Measurements from ENCODE around the gene FILIP1L. TPM values are rescaled to one million over a fixed set of nuclear protein-coding genes. Genes with fewer than 3 reads are reported as not detected.

Gene FILIP1L
- total and polyA plus RNA-seq, 2 of the 8 experiments (the other 6 are each of a cell fraction or from before 2014, with no cell fraction given): 0.06 to 0.09 TPM

- Histone ChIP-seq H2AFZ (ENCODE audit: low read length) (no peak overlapping the region), H3K56ac (replicated peaks; ENCODE audit: insufficient read length, low read depth, low read length) (no peak overlapping the region), H3K79me2 (ENCODE audit: control insufficient read depth in 1 of 2, insufficient read depth in 2 of 2, low read length in 2 of 2) (no peaks in the 10 kb centered on the region), H3K4me2 (ENCODE audit: insufficient read depth in 1 of 2, low read depth in 2 of 2, low read length in 2 of 2) (no peak overlapping the region), H2BK15ac (ENCODE audit: low read length) (no peak overlapping the region), H3K18ac (ENCODE audit: extremely low read depth, low read length) (no peak overlapping the region), H2BK5ac (ENCODE audit: low read depth, low read length) (no peak overlapping the region), H4K5ac (ENCODE audit: insufficient read length, low read depth, low read length) (no peak overlapping the region), H3K36me3 (ENCODE audit: control insufficient read depth in 2 of 4, insufficient read depth in 4 of 4, low read length in 3 of 4) (no peaks in the 10 kb centered on the region), H3K9ac (replicated peaks in 1 of 4; ENCODE audit: extremely low read depth in 1 of 4, low read depth in 3 of 4, low read length in 3 of 4) (no peak overlapping the region), H3K4me3 (ENCODE audit: extremely low read depth in 1 of 4, insufficient read depth in 2 of 4, low read depth in 3 of 4, low read length in 4 of 4) (no peak overlapping the region), H3K27me3 (replicated peaks in 1 of 4; ENCODE audit: control insufficient read depth in 3 of 4, extremely low read depth in 1 of 4, insufficient read depth in 3 of 4, low read length in 3 of 4) (no peaks in the 10 kb centered on the region), H2BK20ac (ENCODE audit: low read length) (no peak overlapping the region), H3K23me2 (ENCODE audit: low read depth, low read length) (no peaks in the 10 kb centered on the region), H3K23ac (ENCODE audit: insufficient read length) (no peak overlapping the region), H2BK120ac (replicated peaks; ENCODE audit: low read depth, low read length) (no peak overlapping the region), H4K91ac (replicated peaks; ENCODE audit: insufficient read length, low read length) (no peak overlapping the region), H3K14ac (ENCODE audit: insufficient read length) (no peak overlapping the region), H4K20me1 (replicated peaks in 1 of 2; ENCODE audit: control insufficient read depth in 1 of 2, insufficient read depth in 2 of 2, low read length in 2 of 2) (no peaks in the 10 kb centered on the region), H2BK12ac (ENCODE audit: low read depth, low read length) (no peak overlapping the region), H3K79me1 (ENCODE audit: low read depth, low read length) (no peaks in the 10 kb centered on the region), H3K9me3 (ENCODE audit: insufficient read depth in 2 of 2, low read depth in 1 of 2, low read length in 1 of 2) (no peaks in the 10 kb centered on the region), H3K4ac (replicated peaks; ENCODE audit: insufficient read length, low read depth, low read length) (no peak overlapping the region), H3K27ac (ENCODE audit: low read depth, low read length) (no peak overlapping the region), H2AK5ac (ENCODE audit: low read depth, low read length) (no peak overlapping the region), H3K4me1 (replicated peaks in 1 of 4; ENCODE audit: control insufficient read depth in 3 of 4, insufficient read depth in 4 of 4, low read length in 3 of 4) (peaks cover 3 to 8% (median 5%) of the 10 kb centered on the region in 4 experiments; a peak in 5 of 7 replicates), H4K8ac (ENCODE audit: extremely low read depth, insufficient read depth, low read length) (no peak overlapping the region)
- CTCF ChIA-PET (ENCODE audit: partially characterized antibody): no interaction called here
- DNase-seq (ENCODE audit: low read depth in 1 of 2, low spot score in 2 of 2) (no peak), FAIRE-seq (no peak)
- POLR2A ChIA-PET (ENCODE audit: partially characterized antibody): no interaction called here
- TF ChIP-seq SRF (IDR thresholded peaks at IDR 0.05; ENCODE audit: low read depth, low read length): no peak
- WGBS, 2 experiments (ENCODE audit: extremely low coverage in 1 of 2, insufficient coverage in 1 of 2, insufficient read length in 1 of 2, insufficient replicate concordance in 2 of 2, low coverage in 1 of 2, low lambda C conversion rate in 2 of 2, missing lambda C conversion rate in 1 of 2): 73% methylated on average over 5 of the region's 5 CpGs; no CpG with 5 or more reads in 1 of the 2 experiments
Observed at GRCh38 chr3:100009276-100010086, 104.8 kb downstream of the FILIP1L start.

Measured in H1 (cell line).